Parathyroid adenoma (tissue), 2 donors: ENCODE results near the gene ZNF618.

Experiments used
- H2AFZ ChIP-seq: fragments of 300-600 bp; sonication (generic); one replicate; pipeline ENCODE4 v1.7.0; 2017; ENCODE audit warnings: antibody characterized with exemption, mild to moderate bottlenecking
- H3K27ac ChIP-seq: fragments of 300-600 bp; sonication (generic); one replicate; pipeline ENCODE4 v1.7.0; 2017
- H3K27me3 ChIP-seq: fragments of 300-600 bp; sonication (generic); one replicate; pipeline ENCODE4 v1.7.0; 2017; ENCODE audit warnings: low read length; ENCODE audit not compliant: control insufficient read depth, insufficient read depth
- H3K36me3 ChIP-seq: fragments of 300-600 bp; sonication (generic); one replicate; pipeline ENCODE4 v1.7.0; 2017; ENCODE audit warnings: low read length; ENCODE audit not compliant: control insufficient read depth, insufficient read depth
- H3K4me1 ChIP-seq: fragments of 300-600 bp; sonication (generic); one replicate; pipeline ENCODE4 v1.7.0; 2017; ENCODE audit warnings: control low read depth
- H3K4me2 ChIP-seq: fragments of 300-600 bp; sonication (generic); one replicate; pipeline ENCODE4 v1.7.0; 2017; ENCODE audit warnings: low read length
- H3K4me3 ChIP-seq: fragments of 300-600 bp; sonication (generic); one replicate; pipeline ENCODE4 v1.7.0; 2017; ENCODE audit warnings: low read depth, low read length
- H3K79me2 ChIP-seq: fragments of 300-600 bp; sonication (generic); one replicate; pipeline ENCODE4 v1.7.0; 2017; ENCODE audit warnings: control low read depth
- H3K9ac ChIP-seq: fragments of 300-600 bp; sonication (generic); one replicate; pipeline ENCODE4 v1.7.0; 2017; ENCODE audit warnings: mild to moderate bottlenecking
- H3K9me3 ChIP-seq: fragments of 300-600 bp; sonication (generic); one replicate; pipeline ENCODE4 v1.7.0; 2017; ENCODE audit warnings: low read length; ENCODE audit not compliant: control insufficient read depth
- CTCF ChIP-seq: fragments of 300-600 bp; sonication (generic); IDR thresholded peaks from one replicate; pipeline ENCODE4 v1.7.0; 2017; ENCODE audit warnings: antibody characterized with exemption, mild to moderate bottlenecking
- donor health status: primary hyperparathyroidism.

ZNF618 gene

GRCh38 chr9:114088571-114089170 lies 212.6 kb downstream of the ZNF618 start:
- Histone ChIP-seq H3K27me3 (no peaks in the 10 kb centered on the region), H3K36me3 (no peaks in the 10 kb centered on the region), H3K79me2 (no peaks in the 10 kb centered on the region), H3K4me1 (no peaks in the 10 kb centered on the region), H3K4me3 (no peak overlapping the region), H3K9me3 (no peaks in the 10 kb centered on the region), H2AFZ (no peak overlapping the region), H3K4me2 (no peak overlapping the region), H3K27ac (no peak overlapping the region), H3K9ac (no peak overlapping the region)
- TF ChIP-seq CTCF = no peak

DNA sequence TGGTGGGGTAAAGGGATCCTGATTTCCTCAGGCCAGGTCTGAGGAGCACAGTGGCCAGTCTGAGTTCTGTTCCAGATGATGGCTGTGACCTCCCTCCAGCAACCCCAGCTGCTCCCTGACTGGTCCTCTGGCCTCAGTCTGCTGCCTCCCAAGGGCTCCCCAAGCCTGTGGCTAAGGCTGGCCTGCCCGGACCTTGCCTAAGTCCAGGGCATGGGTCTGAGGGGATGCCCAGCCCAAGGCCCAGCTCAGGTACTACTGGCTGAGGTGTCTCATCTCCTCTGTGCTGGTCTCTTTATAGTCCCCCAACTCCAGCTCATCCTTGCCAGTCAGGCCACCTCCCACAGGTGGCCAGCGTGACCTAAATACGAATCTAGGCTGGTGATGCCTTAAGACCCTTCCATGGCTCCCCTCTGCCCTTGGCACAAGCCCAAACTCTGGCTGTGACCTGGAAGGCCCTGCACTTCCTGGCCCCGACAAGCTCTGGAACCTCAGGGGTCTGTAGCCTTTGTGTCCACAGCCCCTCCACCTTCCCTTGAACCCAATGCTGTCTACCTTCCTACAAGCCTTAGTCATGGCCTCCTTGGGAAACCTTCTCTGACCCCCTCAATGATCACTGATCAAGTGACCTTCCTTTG lies 213.2 kb downstream of the ZNF618 start:
- Histone ChIP-seq H2AFZ (no peak overlapping the region), H3K9me3 (no peaks in the 10 kb centered on the region), H3K9ac (no peak overlapping the region), H3K79me2 (no peaks in the 10 kb centered on the region), H3K27me3 (no peaks in the 10 kb centered on the region), H3K27ac (no peak overlapping the region), H3K4me2 (no peak overlapping the region), H3K4me3 (no peak overlapping the region), H3K4me1 (no peaks in the 10 kb centered on the region), H3K36me3 (no peaks in the 10 kb centered on the region)
- no peak for TF ChIP-seq CTCF

- Histone ChIP-seq H3K4me3 (no peak overlapping the region), H3K4me2 (no peak overlapping the region), H3K9me3 (no peaks in the 10 kb centered on the region), H3K79me2 (no peaks in the 10 kb centered on the region), H2AFZ (no peak overlapping the region), H3K27ac (no peak overlapping the region), H3K27me3 (no peaks in the 10 kb centered on the region), H3K9ac (no peak overlapping the region), H3K36me3 (no peaks in the 10 kb centered on the region), H3K4me1 (no peaks in the 10 kb centered on the region)
- no peak for TF ChIP-seq CTCF
Measured at GRCh38 chr9:114090798-114091197, 214.7 kb downstream of the ZNF618 start.

DNA sequence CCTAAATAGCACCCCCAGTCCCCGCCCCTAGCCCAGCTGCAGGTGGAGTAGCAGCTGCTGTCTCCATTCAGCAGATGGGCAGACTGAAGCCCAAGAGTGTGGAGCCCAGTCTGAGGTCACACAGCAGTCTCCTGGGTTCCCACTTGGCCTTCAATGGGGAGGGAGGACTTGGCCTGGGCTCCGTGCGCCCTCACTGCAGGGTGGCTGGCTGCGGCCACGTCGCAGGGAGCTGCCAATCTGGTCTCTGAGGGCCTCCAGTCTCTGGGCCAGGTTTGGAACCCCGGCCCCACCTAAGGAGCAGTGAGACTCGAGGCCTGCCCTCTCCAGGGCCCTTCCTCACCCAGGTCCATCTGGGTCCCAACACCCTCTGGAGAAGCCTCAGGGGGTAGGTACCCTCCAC lies 215.6 kb downstream of the ZNF618 start:
- no peak overlapping the region for H3K4me2 ChIP-seq
- no peak overlapping the region for H3K4me3 ChIP-seq
- H3K9me3 ChIP-seq = no peaks in the 10 kb centered on the region
- H3K79me2 ChIP-seq = no peaks in the 10 kb centered on the region
- no peaks in the 10 kb centered on the region for H3K36me3 ChIP-seq
- no peak overlapping the region for H2AFZ ChIP-seq
- H3K4me1 ChIP-seq = no peaks in the 10 kb centered on the region
- H3K27me3 ChIP-seq = no peaks in the 10 kb centered on the region
- H3K9ac ChIP-seq = no peak overlapping the region
- no peak overlapping the region for H3K27ac ChIP-seq
- no peak for TF ChIP-seq CTCF

DNA sequence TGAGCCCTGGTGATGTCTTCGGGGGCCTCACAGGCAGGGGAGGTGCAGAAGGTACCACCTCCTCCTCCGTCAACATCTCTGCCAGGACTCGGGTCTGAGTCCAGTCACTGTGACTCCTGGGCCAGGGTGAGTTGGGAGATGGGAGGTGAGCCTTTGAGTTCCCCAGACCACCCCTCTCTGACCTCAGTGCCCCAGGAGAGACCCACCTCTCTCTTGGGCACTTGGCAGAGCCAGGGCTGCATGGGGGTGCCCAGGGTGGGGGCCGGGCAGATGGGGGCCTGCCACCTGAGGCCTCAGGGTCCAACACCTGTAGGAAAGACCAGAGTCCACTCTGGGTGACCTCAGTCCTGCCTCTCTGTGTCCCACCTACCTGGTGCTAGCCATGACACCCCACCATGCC lies 216.2 kb downstream of the ZNF618 start:
- H3K27ac ChIP-seq = no peak overlapping the region
- H3K36me3 ChIP-seq = no peaks in the 10 kb centered on the region
- no peak overlapping the region for H3K4me2 ChIP-seq
- no peaks in the 10 kb centered on the region for H3K27me3 ChIP-seq
- no peak overlapping the region for H3K4me3 ChIP-seq
- H3K9me3 ChIP-seq = no peaks in the 10 kb centered on the region
- H2AFZ ChIP-seq = no peak overlapping the region
- no peak overlapping the region for H3K9ac ChIP-seq
- H3K4me1 ChIP-seq = no peaks in the 10 kb centered on the region
- no peaks in the 10 kb centered on the region for H3K79me2 ChIP-seq
- no peak for TF ChIP-seq CTCF
